HFF-Myc (cell line): Measurements from ENCODE around the gene SAC3D1.

Experiments
- DNase-seq: peaks from one replicate; pipeline ENCODE4 v3.0.0-alpha.2; 2011; ENCODE audit warnings: low read depth; ENCODE audit errors: extremely low read depth
- H3K4me3 ChIP-seq: replicated peaks from 2 replicates; pipeline ENCODE4 v1.5.1; 2011; ENCODE audit warnings: low read depth, mild to moderate bottlenecking, control low read depth, low read length
- CTCF ChIP-seq: IDR thresholded peaks from 2 replicates; pipeline ENCODE4 v1.5.1; 2012; ENCODE audit warnings: mild to moderate bottlenecking, low read depth, low read length, control low read depth; ENCODE audit errors: missing control alignments

SAC3D1 gene

GRCh38 chr11:65089621-65090020 is 48.6 kb downstream of the SAC3D1 start:
- no peak overlapping the region for H3K4me3 ChIP-seq
- no peak for DNase-seq
- no peak for TF ChIP-seq CTCF

DNA sequence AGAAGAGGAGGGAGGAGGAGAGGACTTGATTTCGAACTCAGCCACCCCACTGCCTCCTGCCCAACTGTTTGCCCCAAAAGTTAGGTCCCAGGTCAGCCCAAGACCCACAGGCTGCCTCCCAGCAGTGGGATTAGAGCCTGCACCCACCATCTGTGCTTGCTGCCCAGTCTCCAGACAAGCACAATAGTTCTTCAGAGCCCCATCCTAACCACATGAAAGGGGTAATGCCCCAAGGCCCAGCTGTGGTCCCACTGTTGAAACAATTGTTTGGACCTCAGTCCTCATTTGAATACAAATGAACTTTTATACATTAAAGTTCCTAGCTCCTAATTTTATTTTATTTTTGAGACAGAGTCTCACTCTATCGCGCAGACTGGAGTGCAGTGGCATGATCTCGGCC is 49.6 kb downstream of the SAC3D1 start:
- DNase-seq, result no peak
- TF ChIP-seq CTCF, result no peak
- no peak overlapping the region for H3K4me3 ChIP-seq
